Ectodermal cell (in vitro differentiated cells): Measurements from ENCODE around the gene AKAP6.
"Not testable (repeated sequence)": the region's sequence is repeated elsewhere in the genome, so short reads cannot be mapped to it uniquely, and the experiment has no call there.

Experiments used
- H3K27ac ChIP-seq: 2 replicates; pipeline ENCODE4 v1.7.0; 2013; ENCODE audit warnings: mild to moderate bottlenecking, low read depth, low read length; ENCODE audit not compliant: insufficient read depth, poor library complexity, severe bottlenecking
- H3K27me3 ChIP-seq: 2 replicates; pipeline ENCODE4 v1.7.0; 2013; ENCODE audit warnings: mild to moderate bottlenecking, low read length; ENCODE audit not compliant: insufficient read depth, control insufficient read depth, poor library complexity, severe bottlenecking
- H3K36me3 ChIP-seq: one replicate; pipeline ENCODE4 v1.7.0; 2013; ENCODE audit warnings: low read length; ENCODE audit not compliant: control insufficient read depth, insufficient read depth
- H3K4me1 ChIP-seq: one replicate; pipeline ENCODE4 v1.7.0; 2013; ENCODE audit warnings: low read length; ENCODE audit not compliant: control insufficient read depth, insufficient read depth
- H3K4me3 ChIP-seq: 2 replicates; pipeline ENCODE4 v1.7.0; 2013; ENCODE audit warnings: low read depth, low read length, control low read depth; ENCODE audit not compliant: insufficient read depth
- H3K9me3 ChIP-seq: 2 replicates; pipeline ENCODE4 v1.7.0; 2013; ENCODE audit warnings: mild to moderate bottlenecking, low read length, moderate library complexity; ENCODE audit not compliant: control insufficient read depth
- WGBS, 2 experiments: methylation state at CpG; one replicate each; pipeline ENCODE4 v1.1.7; 2013; ENCODE audit warnings: missing lambda C conversion rate in 2 of 2; 5-methylcytosine and 5-hydroxymethylcytosine counted together

AKAP6 gene

DNA sequence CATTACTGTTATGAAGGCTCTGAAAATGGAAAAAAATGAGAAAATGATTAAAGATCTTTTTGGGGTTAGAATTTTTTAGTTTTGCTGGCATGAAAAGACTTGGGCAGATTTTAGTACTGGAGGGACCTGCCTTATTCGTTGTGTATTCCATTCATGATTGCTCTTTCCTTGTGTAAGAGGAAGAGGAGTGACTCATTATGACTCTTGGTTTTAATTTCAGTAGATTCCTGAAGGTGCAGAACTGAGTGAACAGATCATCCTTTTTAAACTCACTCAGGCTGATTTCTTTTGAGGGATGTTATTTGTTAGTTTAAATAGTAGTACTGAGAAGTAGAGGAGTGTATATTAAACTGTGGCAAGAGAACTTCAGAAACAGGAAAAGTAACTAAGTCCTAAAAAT is 41.6 kb downstream of the AKAP6 start:
- Histone ChIP-seq H3K36me3 (no peaks in the 10 kb centered on the region), H3K9me3 (no peaks in the 10 kb centered on the region), H3K4me3 (no peak overlapping the region), H3K27me3 (no peaks in the 10 kb centered on the region), H3K27ac (no peak overlapping the region), H3K4me1 (peaks cover 17% of the 10 kb centered on the region)
- 82 to 83% methylated on average over 1 of the region's 1 CpG for WGBS, 2 experiments

DNA sequence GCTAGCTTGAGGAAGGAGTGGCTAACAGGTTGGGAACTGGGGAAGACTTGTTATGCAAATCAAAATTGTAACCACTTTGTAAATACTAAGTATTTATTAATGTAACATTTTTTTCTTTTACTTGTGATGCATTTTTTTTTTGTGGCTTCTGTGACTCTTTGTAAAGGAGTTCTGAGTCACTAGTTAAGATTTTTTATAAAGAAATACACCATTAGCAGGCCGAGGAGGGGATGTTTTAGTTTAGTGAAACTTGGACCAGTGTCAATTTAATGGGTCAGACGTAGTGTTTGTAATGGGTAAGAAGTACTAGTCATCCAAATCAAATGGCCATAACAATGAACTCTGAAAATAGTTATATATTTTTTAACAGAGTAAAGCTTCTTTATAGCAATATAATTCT is 43.1 kb downstream of the AKAP6 start:
- Histone ChIP-seq H3K9me3 (no peaks in the 10 kb centered on the region), H3K27ac (no peak overlapping the region)

DNA sequence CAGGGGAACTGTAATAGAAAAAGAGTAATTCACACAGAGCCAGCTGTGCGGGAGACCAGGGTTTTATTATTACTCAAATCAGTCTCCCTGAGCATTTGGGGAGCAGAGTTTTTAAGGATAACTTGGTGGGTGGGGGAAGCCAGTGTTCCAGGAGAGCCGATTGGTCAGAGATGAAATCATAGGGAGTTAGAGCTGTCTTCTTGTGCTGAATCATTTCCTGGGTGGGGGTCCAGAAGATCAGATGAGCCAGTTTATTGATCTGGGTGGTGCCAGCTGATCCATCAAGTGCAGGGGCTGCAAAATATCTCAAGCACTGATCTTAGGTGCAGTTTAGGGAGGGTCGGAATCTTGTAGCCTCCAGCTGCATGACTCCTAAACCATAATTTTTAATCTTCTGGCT is 44.1 kb downstream of the AKAP6 start:
- not testable (repeated sequence) for H3K27ac ChIP-seq, H3K4me3 ChIP-seq, H3K36me3 ChIP-seq, H3K4me1 ChIP-seq, H3K27me3 ChIP-seq, H3K9me3 ChIP-seq
- WGBS, 2 experiments: 79 to 83% methylated on average over 3 of the region's 3 CpGs

More for the DNA sequence above, 43.1 kb downstream of the AKAP6 start:
- Histone ChIP-seq H3K4me1 (peaks cover 3% of the 10 kb centered on the region), H3K27me3 (no peaks in the 10 kb centered on the region), H3K36me3 (no peaks in the 10 kb centered on the region), H3K4me3 (no peak overlapping the region)
- WGBS, 2 experiments: 100% methylated on average over 1 to 2 of the region's 2 CpGs

DNA sequence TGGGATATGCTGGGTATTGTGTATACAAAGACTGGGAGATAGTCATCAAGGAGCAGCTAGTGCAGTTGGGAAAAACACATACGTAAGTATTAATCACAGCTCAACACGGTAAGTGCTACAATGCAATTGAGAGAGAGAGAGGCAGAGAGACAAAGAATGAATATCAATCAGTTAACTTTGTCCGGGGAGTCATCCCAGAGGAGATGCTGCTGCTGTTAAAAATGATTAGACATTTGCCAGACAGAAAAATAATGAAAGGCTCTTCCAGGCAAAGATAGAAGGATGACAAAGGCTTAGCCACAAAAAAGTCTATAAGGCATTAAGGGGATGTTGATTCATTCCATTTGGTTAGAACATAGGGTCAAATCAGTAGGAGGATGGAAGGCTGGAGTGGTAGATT is 45.1 kb downstream of the AKAP6 start:
- Histone ChIP-seq H3K27ac (no peak overlapping the region), H3K36me3 (no peaks in the 10 kb centered on the region), H3K4me3 (no peak overlapping the region), H3K4me1 (no peaks in the 10 kb centered on the region), H3K27me3 (no peaks in the 10 kb centered on the region), H3K9me3 (no peaks in the 10 kb centered on the region)
- 97 to 98% methylated on average over 3 of the region's 3 CpGs for WGBS, 2 experiments

DNA sequence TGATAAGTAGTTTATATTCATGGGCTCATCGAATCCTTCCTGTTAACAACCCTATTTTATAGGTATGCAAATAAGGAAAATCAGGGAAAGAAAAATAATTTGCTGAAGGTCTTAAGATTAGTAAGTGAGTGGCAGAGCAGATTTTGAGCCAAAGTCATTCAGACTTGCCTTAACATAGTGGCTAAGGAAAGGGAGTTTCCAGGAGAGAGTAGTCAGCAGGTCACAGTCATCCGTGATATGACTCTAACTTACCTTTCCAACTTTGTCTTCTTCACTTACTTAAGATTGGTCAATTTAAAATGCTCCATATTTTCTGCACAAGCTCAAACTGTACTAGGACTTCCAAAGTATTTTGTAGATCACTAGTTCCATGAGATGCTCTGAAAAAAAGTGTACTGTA is 46.6 kb downstream of the AKAP6 start:
- WGBS, 2 experiments: 92 to 93% methylated on average over 2 of the region's 2 CpGs

DNA sequence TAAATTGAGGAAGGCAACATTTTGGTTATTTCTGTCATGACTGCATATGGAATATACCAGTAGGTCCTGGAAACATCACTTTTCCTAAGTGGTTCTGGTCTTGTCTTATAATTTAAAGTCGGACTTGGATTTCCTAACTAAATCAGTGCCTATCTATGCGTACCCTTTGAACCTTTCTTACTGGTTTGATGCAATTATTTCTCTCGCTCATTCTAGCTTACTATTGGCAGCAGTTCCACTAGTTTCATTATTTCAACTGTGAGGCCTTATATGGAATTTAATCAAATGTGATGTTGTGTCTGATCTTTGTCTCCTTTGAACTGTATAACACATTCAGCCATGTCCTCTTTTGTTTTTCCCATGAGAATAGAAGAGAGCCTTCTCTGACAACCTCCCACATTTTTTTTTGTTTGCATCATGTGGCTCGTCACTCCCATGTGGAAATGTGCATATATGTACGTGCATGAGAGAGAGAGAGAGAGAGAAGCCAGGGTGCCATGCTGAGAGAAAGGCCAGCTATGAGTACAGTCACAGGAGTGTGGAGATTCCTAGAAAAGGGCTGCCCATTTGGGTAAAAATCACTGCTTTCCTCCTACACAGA is 48.0 kb downstream of the AKAP6 start:
- no peaks in the 10 kb centered on the region for H3K27me3 ChIP-seq
- 93 to 95% methylated on average over 5 of the region's 5 CpGs for WGBS, 2 experiments
- no peak overlapping the region for H3K4me3 ChIP-seq
- H3K9me3 ChIP-seq: no peaks in the 10 kb centered on the region
- H3K4me1 ChIP-seq: no peaks in the 10 kb centered on the region
- no peaks in the 10 kb centered on the region for H3K36me3 ChIP-seq
- no peak overlapping the region for H3K27ac ChIP-seq

More for the DNA sequence above, 46.6 kb downstream of the AKAP6 start:
- no peaks in the 10 kb centered on the region for H3K9me3 ChIP-seq
- H3K27ac ChIP-seq: no peak overlapping the region
- no peak overlapping the region for H3K4me3 ChIP-seq
- no peaks in the 10 kb centered on the region for H3K27me3 ChIP-seq
- H3K4me1 ChIP-seq: no peaks in the 10 kb centered on the region
- H3K36me3 ChIP-seq: no peaks in the 10 kb centered on the region

DNA sequence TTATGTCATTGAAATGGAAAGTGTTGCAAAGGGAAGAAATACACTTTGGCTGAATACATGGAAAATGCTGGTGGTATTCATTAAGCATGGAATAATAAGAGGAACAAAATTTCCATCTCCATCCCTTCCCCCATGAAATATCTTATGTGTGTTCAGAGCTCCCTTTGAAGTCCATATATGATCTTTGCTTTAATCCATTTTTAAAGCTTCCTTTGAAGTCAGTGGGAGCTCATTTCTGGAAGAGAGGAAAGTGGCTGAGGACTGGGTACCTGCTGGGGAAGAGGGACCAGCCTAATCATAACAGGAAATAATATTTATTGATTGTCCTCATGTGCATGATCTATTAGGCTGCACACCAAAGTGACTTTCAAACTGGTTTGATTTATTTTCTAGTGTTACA is 49.2 kb downstream of the AKAP6 start:
- Histone ChIP-seq H3K27ac (no peak overlapping the region), H3K36me3 (no peaks in the 10 kb centered on the region), H3K4me1 (no peaks in the 10 kb centered on the region), H3K9me3 (no peaks in the 10 kb centered on the region), H3K27me3 (no peaks in the 10 kb centered on the region), H3K4me3 (no peak overlapping the region)

DNA sequence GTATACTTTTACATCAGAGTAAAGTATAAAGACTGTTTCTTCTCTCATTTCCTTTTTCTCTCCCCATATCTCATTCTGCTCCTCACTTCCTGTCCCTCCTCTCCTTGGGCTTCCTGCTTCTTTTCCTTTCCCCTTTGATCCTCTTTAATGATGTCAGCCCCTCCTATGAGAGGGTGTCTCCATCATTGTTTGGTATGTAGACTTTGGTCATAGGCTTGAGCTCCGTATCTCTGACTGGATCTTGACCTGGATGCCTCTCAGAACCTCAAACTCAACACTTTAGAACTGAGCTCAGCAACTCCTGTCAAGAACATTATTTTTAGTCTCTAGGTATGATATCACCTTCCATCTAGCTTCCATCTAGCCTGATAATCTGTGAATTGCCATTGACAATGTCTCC is 50.3 kb downstream of the AKAP6 start:
- Histone ChIP-seq H3K27ac (no peak overlapping the region), H3K36me3 (no peaks in the 10 kb centered on the region), H3K4me1 (no peaks in the 10 kb centered on the region), H3K27me3 (no peaks in the 10 kb centered on the region), H3K9me3 (no peaks in the 10 kb centered on the region), H3K4me3 (no peak overlapping the region)
- 93 to 96% methylated on average over 1 of the region's 1 CpG for WGBS, 2 experiments

DNA sequence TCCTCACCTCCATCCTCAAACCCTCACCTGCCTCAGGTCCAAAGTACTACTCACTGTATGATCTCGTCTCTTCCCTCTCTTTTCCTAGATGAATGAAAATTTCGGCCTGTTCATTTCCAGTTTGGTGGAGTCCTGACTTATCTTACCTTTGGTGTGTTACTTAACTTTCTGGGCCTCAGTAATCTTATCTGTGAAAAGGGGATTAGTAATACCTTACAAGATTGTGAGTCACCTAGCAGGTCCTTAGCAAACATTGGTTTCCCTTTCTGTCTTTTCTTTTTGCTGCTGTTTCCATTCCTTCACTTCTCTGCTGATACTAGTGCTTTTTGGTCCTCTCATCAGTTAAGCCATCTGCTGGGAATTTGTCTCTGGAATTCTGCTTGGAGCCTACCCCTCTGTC is 52.8 kb downstream of the AKAP6 start:
- 94 to 100% methylated on average over 2 of the region's 2 CpGs for WGBS, 2 experiments
- H3K9me3 ChIP-seq: no peaks in the 10 kb centered on the region
- H3K27me3 ChIP-seq: no peaks in the 10 kb centered on the region
- no peaks in the 10 kb centered on the region for H3K4me1 ChIP-seq
- H3K27ac ChIP-seq: no peak overlapping the region
- no peaks in the 10 kb centered on the region for H3K36me3 ChIP-seq
- no peak overlapping the region for H3K4me3 ChIP-seq

DNA sequence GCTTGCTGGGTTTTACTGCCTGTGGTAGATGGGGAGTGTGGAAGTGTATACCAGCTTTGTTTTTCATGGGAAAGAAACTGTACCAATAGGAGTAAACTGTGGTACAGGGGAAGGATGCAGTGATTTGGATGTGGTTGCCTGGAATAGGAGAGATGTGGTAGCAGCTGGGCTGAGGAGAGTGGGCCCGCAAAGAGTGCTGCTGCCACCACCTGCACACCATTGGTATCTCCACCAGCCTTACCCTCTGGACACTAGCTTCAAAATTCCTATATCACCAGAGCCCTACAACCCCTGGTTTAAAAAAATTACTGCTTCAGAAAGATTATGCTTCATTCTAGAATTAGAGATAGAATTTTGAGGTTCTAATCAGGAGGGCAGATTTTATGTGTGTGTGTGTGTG is 53.6 kb downstream of the AKAP6 start:
- Histone ChIP-seq H3K36me3 (no peaks in the 10 kb centered on the region), H3K27me3 (no peaks in the 10 kb centered on the region), H3K27ac (no peak overlapping the region), H3K4me1 (no peaks in the 10 kb centered on the region), H3K9me3 (no peaks in the 10 kb centered on the region), H3K4me3 (no peak overlapping the region)
- WGBS, 2 experiments: 78 to 92% methylated on average over 1 of the region's 1 CpG
